WERI-Rb-1 (cell line): ENCODE results near the gene BRSK2.

Experiments used
- DNase-seq: peaks from one replicate; pipeline ENCODE4 v3.0.0-alpha.2; 2020
- H3K27ac ChIP-seq: fragments of 250-450 bp; sonication (Bioruptor Pico); 2 replicates; pipeline ENCODE4 v1.5.1; 2020; ENCODE audit warnings: mild to moderate bottlenecking, moderate library complexity
- H3K27me3 ChIP-seq: fragments of 250-450 bp; sonication (Bioruptor Pico); 2 replicates; pipeline ENCODE4 v1.5.1; 2021; ENCODE audit warnings: mild to moderate bottlenecking, low read depth, moderate library complexity; ENCODE audit not compliant: insufficient read depth, severe bottlenecking
- H3K36me3 ChIP-seq: fragments of 250-450 bp; sonication (Bioruptor Pico); 2 replicates; pipeline ENCODE4 v1.5.1; 2020; ENCODE audit warnings: mild to moderate bottlenecking, moderate library complexity
- H3K4me3 ChIP-seq: 2 replicates; pipeline ENCODE4 v1.5.1; 2011; ENCODE audit warnings: low read depth, mild to moderate bottlenecking, control low read depth, low read length
- H3K9me3 ChIP-seq: fragments of 250-450 bp; sonication (Bioruptor Pico); 2 replicates; pipeline ENCODE4 v1.5.1; 2021; ENCODE audit warnings: mild to moderate bottlenecking, moderate library complexity; ENCODE audit not compliant: severe bottlenecking
- TF ChIP-seq, protein P1 (sequence below): IDR thresholded peaks from 2 replicates; pipeline ENCODE4 v1.5.1; 2011; ENCODE audit warnings: low read depth, mild to moderate bottlenecking, control low read depth, inconsistent platforms, low read length

The BRSK2 gene

DNA sequence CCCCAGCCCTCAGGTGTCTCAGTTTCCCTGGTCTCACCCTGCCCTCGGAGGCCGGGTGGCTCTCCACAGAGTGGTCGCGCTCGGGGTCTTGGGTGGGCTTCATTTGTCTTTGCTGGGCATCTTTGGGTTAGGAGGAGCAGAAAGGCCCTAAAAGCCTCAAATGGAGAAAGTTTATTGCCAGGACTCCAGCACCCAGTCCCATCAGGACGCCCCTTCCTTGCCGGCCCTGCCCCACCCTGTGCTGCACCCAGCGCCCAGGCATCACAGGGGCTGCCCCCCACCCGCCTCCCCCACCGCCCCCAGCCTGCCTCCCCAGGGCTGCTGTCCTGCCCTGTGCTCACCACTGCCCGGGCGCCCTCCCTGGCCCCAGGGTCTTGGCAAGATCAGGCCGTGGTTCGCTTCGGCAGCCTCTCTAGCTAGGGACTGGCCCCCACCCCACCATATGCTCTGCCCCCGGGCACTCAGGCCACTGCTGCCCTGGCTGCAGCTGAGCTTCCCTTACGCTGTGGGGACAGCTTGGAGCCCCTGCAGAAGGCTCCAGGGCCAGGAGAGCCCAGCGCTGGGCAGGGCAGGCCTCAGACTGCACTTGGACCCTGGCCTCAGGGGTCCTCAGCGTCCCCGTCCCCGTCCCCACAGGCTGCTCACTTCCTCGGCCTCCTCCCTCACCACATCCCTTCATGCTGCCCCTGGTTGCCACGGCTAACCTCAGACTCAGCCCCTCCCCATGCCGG lies 65.5 kb downstream of the BRSK2 start:
- H3K4me3 ChIP-seq, result no peak overlapping the region
- no peak overlapping the region for H3K27ac ChIP-seq
- H3K9me3 ChIP-seq, result no peaks in the 10 kb centered on the region
- H3K36me3 ChIP-seq, result peaks cover 56% of the 10 kb centered on the region
- TF ChIP-seq, protein P1, sequence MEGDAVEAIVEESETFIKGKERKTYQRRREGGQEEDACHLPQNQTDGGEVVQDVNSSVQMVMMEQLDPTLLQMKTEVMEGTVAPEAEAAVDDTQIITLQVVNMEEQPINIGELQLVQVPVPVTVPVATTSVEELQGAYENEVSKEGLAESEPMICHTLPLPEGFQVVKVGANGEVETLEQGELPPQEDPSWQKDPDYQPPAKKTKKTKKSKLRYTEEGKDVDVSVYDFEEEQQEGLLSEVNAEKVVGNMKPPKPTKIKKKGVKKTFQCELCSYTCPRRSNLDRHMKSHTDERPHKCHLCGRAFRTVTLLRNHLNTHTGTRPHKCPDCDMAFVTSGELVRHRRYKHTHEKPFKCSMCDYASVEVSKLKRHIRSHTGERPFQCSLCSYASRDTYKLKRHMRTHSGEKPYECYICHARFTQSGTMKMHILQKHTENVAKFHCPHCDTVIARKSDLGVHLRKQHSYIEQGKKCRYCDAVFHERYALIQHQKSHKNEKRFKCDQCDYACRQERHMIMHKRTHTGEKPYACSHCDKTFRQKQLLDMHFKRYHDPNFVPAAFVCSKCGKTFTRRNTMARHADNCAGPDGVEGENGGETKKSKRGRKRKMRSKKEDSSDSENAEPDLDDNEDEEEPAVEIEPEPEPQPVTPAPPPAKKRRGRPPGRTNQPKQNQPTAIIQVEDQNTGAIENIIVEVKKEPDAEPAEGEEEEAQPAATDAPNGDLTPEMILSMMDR, result no peak
- H3K27me3 ChIP-seq, result no peaks in the 10 kb centered on the region
- DNase-seq, result no peak

DNA sequence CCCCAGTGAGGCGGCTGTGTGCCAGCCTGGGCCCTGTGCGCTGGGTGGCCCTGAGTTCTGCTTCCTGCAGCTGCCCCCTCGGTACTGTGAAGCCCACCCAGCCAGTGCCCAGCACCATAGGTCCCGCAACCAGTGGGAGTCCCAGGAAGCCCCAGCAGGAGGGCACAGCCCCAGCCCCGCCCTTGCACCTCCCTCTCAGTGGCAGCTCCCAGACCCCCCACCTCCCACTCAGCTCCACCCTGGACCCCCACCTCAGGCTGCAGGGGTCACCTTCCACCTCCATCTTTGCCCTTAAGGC lies 66.0 kb downstream of the BRSK2 start:
- no peak for DNase-seq
- H3K27ac ChIP-seq, result no peak overlapping the region
- peaks cover 52% of the 10 kb centered on the region for H3K36me3 ChIP-seq
- H3K27me3 ChIP-seq, result no peaks in the 10 kb centered on the region
- no peaks in the 10 kb centered on the region for H3K9me3 ChIP-seq
- no peak overlapping the region for H3K4me3 ChIP-seq
- TF ChIP-seq, protein P1, result no peak

DNA sequence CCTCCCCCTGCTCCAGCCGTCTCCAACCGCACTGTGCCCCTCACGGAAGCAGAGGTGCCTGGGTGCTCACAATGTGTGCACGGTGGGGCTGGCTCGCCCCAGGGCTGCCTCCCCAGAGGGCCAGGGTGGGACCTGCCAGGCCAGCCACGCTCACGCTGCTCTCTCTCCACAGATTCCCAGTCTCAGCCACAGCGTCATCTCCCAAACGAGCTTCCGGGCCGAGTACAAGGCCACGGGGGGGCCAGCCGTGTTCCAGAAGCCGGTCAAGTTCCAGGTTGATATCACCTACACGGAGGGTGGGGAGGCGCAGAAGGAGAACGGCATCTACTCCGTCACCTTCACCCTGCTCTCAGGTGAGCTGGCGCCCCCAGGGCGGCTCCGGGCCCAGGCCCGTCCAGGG lies 66.4 kb downstream of the BRSK2 start:
- DNase-seq, result no peak
- no peaks in the 10 kb centered on the region for H3K27me3 ChIP-seq
- no peak overlapping the region for H3K27ac ChIP-seq
- TF ChIP-seq, protein P1, result no peak
- peaks cover 51% of the 10 kb centered on the region for H3K36me3 ChIP-seq
- no peak overlapping the region for H3K4me3 ChIP-seq
- H3K9me3 ChIP-seq, result no peaks in the 10 kb centered on the region

DNA sequence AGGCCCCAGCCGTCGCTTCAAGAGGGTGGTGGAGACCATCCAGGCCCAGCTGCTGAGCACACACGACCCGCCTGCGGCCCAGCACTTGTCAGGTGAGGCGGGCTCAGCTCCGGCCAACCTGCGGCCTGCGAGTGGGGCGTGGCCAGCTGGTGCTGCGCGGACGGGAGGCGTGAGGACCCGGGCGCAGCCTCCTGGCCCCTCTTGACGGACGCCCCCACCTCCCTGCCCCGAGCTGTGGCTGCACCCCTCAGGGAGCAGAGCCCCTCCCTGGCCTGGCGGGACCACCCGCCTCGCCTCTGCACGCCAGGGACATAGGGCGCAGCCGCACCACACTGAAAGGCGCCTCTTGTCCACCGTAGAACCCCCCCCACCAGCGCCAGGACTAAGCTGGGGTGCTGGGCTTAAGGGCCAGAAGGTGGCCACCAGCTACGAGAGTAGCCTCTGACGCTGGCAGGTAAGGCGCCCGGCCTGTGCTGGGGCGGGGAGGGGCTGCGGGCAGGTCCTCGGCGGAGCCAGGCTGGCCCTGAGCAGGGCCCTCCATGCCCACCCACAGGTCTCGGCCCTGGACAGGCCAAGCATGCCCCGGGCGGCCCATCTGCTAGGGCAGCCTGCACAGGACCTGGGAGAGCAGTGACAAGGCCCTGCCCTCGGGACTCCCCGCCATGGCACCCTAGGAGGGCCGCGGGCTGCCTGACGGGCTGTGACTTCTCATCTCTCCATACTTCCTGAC lies 67.0 kb downstream of the BRSK2 start:
- Histone ChIP-seq H3K4me3 (no peak overlapping the region), H3K27me3 (no peaks in the 10 kb centered on the region), H3K9me3 (no peaks in the 10 kb centered on the region), H3K27ac (no peak overlapping the region), H3K36me3 (peaks cover 48% of the 10 kb centered on the region)
- TF ChIP-seq, protein P1, result no peak
- DNase-seq, result no peak

DNA sequence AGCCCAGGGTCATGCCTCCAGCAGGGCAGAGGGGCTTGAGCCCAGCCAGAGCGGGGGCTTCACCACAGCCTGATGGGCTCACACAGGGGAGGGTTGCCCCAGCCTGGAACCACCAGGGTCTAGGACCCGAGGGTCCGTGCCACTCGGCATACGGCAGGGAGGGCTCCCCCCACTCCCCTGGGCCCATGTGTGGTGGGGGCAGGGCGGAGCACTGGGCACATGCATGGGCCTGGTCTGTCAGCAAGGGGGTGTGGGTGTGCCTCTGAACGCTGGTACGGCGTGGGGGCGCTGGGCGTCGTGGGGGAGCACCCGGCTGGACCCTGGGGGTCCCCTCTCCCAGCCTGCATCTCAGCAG lies 67.6 kb downstream of the BRSK2 start:
- Histone ChIP-seq H3K27ac (no peak overlapping the region), H3K4me3 (no peak overlapping the region), H3K36me3 (peaks cover 46% of the 10 kb centered on the region), H3K27me3 (no peaks in the 10 kb centered on the region), H3K9me3 (no peaks in the 10 kb centered on the region)
- DNase-seq, result no peak
- TF ChIP-seq, protein P1, result no peak

DNA sequence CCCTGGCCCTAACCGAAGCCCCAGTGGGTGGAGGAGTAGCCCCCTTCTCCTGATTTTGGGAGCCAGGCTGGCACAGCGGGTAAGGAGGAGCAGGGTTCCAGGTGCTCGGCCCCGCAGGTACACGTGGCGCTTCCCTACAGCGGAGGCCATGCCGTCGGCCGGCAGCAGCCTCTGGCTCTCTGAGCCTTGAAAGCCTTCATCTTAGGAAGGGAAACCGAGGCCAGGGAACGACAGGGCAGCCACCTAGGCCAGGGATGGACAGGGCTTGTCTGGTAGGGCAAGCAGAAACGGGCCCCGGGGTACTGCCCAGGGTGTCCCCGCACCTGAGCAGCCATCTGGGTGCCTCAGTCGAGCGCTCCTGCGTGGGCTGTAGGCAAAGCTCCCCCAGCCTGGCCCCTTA lies 68.1 kb downstream of the BRSK2 start:
- TF ChIP-seq, protein P1, result no peak
- no peak overlapping the region for H3K4me3 ChIP-seq
- DNase-seq, result no peak
- peaks cover 46% of the 10 kb centered on the region for H3K36me3 ChIP-seq
- H3K27me3 ChIP-seq, result no peaks in the 10 kb centered on the region
- no peaks in the 10 kb centered on the region for H3K9me3 ChIP-seq
- H3K27ac ChIP-seq, result peak overlapping the region; percentile 29; the same call in 1 of the 2 replicates
